Measurements from ENCODE around the gene NHLRC3. TPM values are rescaled to one million over a fixed set of nuclear protein-coding genes. Genes with fewer than 3 reads are reported as not detected.

The NHLRC3 gene
- total RNA-seq, 1 donor, result 19.9 TPM

DNA sequence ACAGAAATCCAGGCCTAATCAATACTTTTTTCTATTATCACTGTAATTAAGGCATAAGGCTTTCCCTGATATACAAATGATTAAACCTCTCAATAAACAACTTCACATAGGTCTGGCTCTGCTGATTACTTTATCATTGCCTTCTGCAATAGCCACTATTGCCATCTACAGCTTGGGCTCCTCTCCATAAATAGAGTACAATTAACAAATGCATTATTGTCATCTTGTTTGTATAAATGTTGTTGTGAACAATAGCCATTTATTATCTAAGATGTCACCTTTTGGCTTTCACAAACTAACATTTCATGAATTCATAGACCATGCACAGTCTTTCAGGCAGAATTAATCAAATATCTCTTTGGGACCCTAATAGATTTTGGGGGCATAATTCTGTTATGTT, 53.3 kb downstream of the NHLRC3 start:
- TF ChIP-seq, protein P1, sequence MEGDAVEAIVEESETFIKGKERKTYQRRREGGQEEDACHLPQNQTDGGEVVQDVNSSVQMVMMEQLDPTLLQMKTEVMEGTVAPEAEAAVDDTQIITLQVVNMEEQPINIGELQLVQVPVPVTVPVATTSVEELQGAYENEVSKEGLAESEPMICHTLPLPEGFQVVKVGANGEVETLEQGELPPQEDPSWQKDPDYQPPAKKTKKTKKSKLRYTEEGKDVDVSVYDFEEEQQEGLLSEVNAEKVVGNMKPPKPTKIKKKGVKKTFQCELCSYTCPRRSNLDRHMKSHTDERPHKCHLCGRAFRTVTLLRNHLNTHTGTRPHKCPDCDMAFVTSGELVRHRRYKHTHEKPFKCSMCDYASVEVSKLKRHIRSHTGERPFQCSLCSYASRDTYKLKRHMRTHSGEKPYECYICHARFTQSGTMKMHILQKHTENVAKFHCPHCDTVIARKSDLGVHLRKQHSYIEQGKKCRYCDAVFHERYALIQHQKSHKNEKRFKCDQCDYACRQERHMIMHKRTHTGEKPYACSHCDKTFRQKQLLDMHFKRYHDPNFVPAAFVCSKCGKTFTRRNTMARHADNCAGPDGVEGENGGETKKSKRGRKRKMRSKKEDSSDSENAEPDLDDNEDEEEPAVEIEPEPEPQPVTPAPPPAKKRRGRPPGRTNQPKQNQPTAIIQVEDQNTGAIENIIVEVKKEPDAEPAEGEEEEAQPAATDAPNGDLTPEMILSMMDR (IDR thresholded peaks at IDR 0.05; ENCODE audit: insufficient read depth, low read depth, low read length), result no peak
- no peak overlapping the region for H3K4me3 ChIP-seq (ENCODE audit: low read depth, low read length)
- DNase-seq (ENCODE audit: low read depth), result no peak

DNA sequence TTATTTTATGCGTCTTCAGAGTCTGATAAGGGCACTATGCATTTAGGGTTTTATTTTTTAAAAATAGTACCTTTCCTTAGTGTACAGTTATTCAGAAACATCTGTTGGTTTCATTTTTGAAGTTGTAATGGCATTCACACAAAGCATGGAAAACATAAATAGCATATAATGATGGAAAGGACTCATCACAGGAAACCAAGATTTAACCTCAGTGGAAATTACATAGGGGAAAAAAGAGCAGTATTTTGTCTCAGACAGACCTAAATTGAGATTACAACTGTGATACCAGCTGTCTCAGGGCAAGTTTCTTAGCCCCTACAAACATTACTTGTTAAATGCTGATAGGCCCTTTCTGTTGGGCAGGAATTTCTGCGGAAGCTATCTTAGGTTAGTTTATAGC, 57.2 kb downstream of the NHLRC3 start:
- TF ChIP-seq, protein P1 (IDR thresholded peaks at IDR 0.05; ENCODE audit: insufficient read depth, low read depth, low read length), result no peak

DNA sequence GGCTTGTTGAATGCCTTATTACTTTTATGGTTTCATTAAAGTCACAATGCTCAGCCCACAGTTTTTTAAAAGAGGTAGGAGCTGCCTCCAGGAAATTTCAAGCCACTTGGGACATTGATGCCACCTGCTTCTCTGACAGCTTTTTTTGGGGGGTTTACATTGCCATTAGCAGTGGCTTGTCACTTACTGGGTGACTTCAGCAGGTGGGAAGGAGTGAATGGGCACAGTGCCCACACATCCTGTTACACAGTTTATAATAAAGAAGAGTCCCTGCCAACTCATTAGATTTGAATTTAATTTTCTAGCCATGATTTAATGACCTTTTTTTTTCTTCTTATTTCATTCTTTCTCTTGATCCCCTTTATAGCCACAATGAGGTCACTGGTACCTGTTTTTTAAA, 61.0 kb downstream of the NHLRC3 start:
- no peak overlapping the region for H3K4me3 ChIP-seq (ENCODE audit: low read depth, low read length)
- no peak for DNase-seq (ENCODE audit: low read depth)
- TF ChIP-seq, protein P1 (IDR thresholded peaks at IDR 0.05; ENCODE audit: insufficient read depth, low read depth, low read length), result no peak

More for the DNA sequence above, 57.2 kb downstream of the NHLRC3 start:
- H3K4me3 ChIP-seq (ENCODE audit: low read depth, low read length), result no peak overlapping the region
- DNase-seq (ENCODE audit: low read depth), result no peak

Other genes starting within 250 kb of the NHLRC3 start
- not detected in 2 replicates for gene STOML3, start 47.6 kb upstream of the NHLRC3 start, total RNA-seq
- gene PROSER1, start 367 bp upstream of the NHLRC3 start, total RNA-seq, result 12.5 and 13.5 TPM in 2 replicates